HL-60/S4 (cell line): Measurements from ENCODE around the gene HPCAL1.
"Not testable (repeated sequence)": the region's sequence is repeated elsewhere in the genome, so short reads cannot be mapped to it uniquely, and the experiment has no call there.

Experiments
- in situ Hi-C: fragments of 300-500 bp; cut with MboI; formaldehyde crosslinking; loops from 2 replicates; pipeline ENCODE4 v1.14.3; 2022; ENCODE audit warnings: low sequenced_read_pairs

Gene HPCAL1

GRCh38 chr2:10302479-10303180 lies at the start of gene HPCAL1:
Gene HPCAL1, plus strand, starts transcription at chr2:10302904. Its CDS starts 116,854 bp downstream, at chr2:10419758.
- in situ Hi-C loops, result no loop called here

- in situ Hi-C loops, result no loop called here
Measured at GRCh38 chr2:10253596-10254372, 48.9 kb upstream of the HPCAL1 start.

DNA sequence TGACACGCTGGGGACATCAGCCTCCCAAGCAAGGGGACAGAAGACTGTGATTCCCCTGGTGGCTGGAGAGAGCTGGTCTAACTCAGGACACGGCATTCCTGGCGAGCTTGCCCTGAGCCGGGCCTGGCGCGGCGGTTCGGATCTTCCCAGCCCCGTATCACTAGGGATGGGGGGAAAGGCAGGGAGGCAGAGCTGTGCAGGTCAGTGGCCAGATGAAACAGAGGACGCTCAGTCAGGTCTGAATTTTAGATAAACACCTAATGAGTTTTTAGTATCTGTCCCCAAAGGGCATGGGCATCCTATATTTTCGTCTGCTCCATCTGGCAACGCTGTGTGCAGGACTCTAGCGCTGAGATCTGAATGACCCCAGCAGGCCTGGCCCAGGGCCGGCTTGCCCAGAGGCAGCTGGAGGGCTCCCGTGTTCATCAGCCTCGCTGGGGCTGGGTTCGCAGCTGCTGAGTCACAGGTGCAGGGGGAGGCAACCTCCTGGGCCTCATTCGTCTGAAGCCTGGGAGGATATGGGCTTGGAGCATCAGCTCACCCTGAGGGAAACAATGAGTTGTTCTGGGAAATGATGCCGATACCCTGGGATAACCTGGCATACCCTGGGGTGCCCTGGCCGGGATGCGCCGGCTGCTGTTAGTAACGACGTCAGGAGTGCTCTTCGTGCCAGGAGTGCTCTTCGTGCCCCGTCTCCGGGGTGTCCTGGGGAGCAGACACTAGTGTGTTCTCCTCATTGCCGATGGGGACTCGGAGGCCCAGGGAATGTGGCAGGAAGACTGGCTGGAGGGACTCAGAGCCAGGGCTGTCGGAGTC lies 48.1 kb upstream of the HPCAL1 start:
- in situ Hi-C loops, result no loop called here

- in situ Hi-C loops, result no loop called here
Measured at GRCh38 chr2:10255189-10256030, 47.3 kb upstream of the HPCAL1 start.

GRCh38 chr2:10256031-10256514 lies 46.6 kb upstream of the HPCAL1 start:
- in situ Hi-C loops, result no loop called here

DNA sequence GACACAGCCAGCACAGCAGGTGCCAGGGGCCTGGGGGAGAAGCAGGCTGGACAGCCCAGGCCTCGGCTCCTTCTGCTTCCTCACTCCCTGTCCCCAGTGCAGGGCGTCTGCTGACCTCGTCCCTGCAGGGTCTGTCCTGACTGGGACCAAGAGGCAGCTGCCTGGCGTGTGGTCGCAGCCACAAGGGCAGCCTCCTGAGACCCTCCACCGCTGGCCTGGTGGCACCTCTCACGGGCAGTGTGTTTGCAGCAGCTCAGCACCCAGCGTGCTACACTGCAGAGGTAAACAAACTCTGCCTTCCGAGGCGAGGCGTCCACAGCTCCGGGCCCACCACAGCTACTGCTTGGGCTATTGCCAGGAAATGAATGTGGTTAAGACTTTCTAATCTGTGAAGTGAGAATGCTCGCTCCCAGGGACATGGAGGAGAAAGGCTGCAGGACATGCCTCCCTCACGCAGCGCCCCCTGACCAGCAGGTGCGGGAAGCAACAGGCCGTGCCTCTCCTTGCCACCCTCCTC lies 46.1 kb upstream of the HPCAL1 start:
- in situ Hi-C loops, result no loop called here

GRCh38 chr2:10257036-10257435 lies 45.7 kb upstream of the HPCAL1 start:
- in situ Hi-C loops, result no loop called here

GRCh38 chr2:10257500-10258147 lies 45.1 kb upstream of the HPCAL1 start:
- in situ Hi-C loops, result no loop called here

- in situ Hi-C loops, result no loop called here
Measured at GRCh38 chr2:10258326-10258725, 44.4 kb upstream of the HPCAL1 start.

- in situ Hi-C loops, result no loop called here
Measured at GRCh38 chr2:10258726-10259125, 44.0 kb upstream of the HPCAL1 start.

DNA sequence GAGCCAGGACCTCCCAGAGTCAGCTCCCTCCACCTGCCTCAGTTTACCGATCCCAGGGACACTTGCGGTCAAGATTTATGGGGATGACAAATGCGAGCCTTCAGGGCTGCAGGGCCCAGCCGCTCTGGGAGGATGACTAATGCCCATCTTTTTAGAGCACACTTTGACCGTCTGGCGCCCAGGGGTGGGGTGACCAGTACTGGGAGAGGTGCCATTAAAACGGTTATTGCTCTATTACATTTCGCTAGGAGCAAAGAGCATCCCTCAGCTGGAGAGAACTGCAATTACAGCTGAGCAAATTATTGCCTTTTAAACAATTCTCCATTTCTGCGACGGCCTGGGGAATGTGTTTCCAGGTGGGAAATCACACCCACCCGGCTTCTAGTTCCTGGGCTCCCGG lies 42.6 kb upstream of the HPCAL1 start:
- in situ Hi-C loops, result no loop called here

GRCh38 chr2:10263526-10263925 lies 39.2 kb upstream of the HPCAL1 start:
- in situ Hi-C loops, result not testable (repeated sequence)

DNA sequence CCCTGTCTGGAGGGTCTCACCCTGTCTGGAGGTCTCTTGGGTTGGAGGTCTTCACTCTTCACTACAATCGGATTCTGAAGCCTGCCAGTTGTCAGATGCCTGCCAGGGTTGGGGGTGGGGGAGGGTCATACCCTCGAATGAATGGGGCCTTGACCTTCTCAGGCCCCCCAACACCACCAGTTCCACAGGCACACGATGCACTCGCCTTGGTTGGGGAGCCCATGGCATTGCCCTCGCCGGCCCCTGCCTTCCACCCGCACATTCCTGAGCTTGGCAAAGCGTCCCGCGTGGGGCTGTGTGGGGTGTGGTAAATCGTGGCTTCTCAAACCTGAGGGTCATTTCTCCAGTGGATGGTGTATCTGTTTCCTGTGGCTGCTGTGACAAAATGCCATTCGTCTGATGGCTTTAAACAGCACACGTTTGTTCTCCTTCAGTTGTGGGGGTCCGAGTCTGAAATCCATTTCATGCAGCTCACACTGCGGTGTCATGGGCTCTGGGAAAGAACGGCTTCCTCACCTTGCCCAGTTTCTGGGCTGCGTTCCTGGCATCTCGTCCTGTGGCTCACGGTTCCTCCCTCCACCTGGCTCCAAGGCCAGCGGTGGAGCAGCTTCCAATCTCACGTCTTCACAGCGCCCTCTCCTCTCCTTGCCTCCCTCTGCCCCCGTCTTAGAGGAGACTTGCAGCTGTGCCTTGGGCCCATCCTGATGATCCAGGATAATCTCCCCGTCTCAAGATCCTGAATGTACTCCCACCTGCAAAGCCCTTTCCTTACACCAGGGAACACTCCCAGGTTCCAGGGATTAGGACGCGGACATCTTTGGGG lies 38.0 kb upstream of the HPCAL1 start:
- in situ Hi-C loops, result no loop called here

DNA sequence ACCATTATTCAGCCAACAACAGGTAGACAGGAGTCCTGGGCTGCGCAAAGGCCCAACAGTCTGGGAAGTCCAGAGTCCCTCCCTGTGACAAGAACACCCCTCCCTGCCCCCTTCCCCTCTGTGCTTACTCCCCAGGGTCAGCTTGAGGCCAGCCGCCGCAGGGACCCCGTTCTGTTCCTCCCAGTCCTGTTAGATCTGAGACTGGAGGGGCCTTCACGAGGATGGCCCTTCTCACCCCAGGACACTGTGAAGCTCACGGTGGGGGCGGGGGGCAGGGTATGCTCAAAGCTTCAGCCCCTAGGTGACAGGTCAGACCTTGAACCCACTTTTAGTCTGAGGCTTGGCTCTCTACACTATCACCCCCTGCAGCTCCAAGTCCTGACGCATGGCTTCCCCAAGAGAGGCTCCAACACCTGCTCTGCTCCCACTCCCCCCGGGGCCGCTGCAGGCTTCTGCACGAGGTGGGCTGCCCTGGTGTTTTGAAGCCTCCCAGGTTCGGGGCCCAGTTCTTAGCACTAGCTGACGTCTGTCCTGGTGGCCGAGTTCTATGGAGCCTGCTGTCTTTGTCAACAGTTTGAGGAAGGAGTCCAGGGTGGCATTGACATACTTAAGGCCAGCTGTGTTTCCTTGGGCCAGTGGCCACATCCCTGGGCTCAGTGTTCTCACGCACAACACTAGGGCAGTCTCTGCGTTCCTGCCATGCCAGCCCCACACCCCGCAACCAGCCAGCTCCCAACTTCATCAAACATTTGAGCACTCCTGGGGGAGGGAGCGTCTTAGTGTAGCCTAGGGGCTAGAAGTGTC lies 37.2 kb upstream of the HPCAL1 start:
- in situ Hi-C loops, result no loop called here

GRCh38 chr2:10266133-10266620 lies 36.5 kb upstream of the HPCAL1 start:
- in situ Hi-C loops, result no loop called here

GRCh38 chr2:10267036-10267435 lies 35.7 kb upstream of the HPCAL1 start:
- in situ Hi-C loops, result no loop called here

GRCh38 chr2:10267551-10268465 lies 34.9 kb upstream of the HPCAL1 start:
- in situ Hi-C loops, result no loop called here
